Pons (tissue), 1 donor: ENCODE measurements around the gene SLC12A2.

Source experiments
- DNase-seq: peaks from one replicate; pipeline ENCODE4 v3.0.0-alpha.2; 2016; ENCODE audit warnings: low spot score

SLC12A2 gene

DNA sequence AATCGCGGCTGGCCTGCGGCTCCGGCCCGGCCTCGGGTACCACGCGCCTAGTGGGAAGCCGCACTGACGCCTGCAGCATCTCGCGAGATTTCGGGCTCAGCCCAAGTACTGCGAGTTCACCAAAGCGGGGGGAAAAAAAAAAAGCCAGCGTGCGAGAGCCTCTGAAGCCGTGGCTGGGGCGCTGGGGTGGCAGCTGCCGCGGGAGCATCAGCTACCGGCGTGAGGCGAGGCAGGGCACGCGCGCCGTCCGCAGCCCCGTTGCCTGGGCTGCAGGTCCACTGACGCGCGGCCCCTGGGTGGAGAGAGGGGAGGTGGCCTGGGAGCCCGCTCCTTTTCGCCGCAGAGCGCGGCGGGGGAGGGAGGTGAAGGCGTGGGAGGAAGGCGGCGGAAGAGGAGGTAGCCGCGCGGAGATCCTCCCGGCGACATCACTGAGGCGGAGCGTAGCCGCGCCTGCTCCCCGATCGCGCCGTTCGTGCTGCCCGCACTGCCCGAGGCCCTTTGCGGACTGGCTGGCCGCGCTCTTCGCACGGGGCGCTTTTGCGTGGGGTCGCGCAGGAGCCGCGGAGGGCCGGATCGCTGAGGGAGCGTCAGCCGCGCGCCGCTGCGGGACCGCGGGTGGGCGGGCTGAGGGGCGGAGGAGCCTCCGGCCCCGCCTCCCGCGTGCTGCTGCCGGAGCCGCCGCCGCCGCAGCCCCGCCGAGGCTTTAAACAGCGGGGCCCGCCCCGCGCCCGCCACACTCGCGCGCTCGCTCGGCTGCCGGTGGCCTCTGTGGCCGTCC, at the start of gene SLC12A2:
Gene SLC12A2 (plus strand): TSS at position 734 of the 778 bp plus-strand sequence. CDS start 189 bp downstream, outside the sequence.
- DNase-seq, result peak; percentile 89

- DNase-seq, result no peak
These were observed 47.9 kb upstream of the SLC12A2 start for GRCh38 chr5:128035689-128036088.

DNA sequence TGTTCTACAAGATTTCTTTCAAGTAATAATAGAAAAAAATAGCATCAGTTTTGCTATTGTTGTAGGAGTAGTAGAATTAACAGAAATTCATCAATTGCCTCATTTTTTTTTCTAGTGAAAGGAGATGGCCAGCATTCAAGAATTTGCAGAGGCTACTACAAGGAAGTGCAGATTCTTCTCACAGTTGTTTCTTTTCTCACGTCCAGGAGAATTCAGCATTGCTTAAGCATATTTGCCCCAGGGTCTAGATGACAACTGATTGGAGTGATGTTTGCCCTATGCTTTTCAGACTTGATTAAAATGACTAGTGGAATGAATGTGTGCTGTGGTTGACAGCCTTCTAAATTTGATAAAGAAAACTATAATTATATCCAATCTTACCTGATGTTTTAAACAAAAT, 46.6 kb upstream of the SLC12A2 start:
- DNase-seq, result no peak

DNA sequence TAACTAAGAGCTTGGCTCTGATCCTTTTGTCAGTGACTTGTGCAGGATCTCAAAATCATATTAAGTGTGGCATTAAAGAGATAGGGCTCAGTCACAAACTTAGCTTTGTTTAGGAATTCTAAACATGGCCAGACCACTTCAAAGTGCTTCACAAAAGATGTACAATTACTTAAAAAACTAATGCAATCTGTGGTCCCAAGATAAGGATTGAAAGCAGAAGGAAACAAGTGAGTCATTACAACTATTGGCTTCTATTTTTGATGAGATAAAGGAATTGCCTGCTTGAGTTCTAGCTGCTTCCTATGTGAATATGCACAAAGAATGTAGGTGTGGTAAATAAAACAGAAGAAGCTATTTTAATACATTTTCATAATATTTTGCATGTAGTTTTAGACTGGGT, 44.9 kb upstream of the SLC12A2 start:
- DNase-seq, result no peak

- DNase-seq, result no peak
These were observed 42.6 kb upstream of the SLC12A2 start for GRCh38 chr5:128040927-128041326.

- DNase-seq, result no peak
These were observed 30.8 kb upstream of the SLC12A2 start for GRCh38 chr5:128052780-128053179.

- no peak for DNase-seq
These were observed 30.1 kb upstream of the SLC12A2 start for GRCh38 chr5:128053291-128053954.

DNA sequence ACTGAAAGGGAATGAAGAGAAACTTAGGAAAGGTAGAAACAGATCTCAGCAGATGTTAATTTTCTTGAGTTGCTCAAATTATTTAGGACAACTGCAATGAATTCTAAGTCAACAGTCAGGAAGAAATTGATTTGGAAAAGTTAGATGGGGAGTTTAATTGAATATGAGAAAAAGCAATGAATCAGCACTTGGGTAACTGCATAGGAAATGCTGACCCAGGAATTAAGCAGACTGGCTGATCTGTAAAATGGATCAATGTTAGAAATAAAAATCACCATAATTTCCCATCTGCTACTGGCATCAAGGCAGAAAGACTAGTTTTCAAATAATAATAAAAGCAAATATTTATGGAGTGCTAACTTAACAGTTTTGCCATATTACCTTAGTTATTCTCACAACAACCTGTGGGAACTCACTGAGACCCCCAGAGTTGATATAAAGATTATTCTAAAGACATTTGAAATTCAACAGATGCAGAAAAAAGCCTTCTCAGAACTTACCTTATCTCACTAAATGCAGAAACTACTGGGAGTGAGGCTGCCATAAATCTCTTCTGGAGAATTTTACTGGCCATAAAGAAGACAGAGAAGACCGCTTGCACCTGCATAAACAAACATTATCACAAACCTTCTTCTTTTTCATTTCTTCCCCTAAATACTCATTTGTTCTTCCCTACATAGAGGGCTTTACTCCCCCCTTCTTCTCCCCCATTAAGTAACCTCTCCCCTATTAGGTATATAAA, 22.8 kb upstream of the SLC12A2 start:
- no peak for DNase-seq

GRCh38 chr5:128062172-128062746, 21.3 kb upstream of the SLC12A2 start:
- peak; percentile 20 for DNase-seq

DNA sequence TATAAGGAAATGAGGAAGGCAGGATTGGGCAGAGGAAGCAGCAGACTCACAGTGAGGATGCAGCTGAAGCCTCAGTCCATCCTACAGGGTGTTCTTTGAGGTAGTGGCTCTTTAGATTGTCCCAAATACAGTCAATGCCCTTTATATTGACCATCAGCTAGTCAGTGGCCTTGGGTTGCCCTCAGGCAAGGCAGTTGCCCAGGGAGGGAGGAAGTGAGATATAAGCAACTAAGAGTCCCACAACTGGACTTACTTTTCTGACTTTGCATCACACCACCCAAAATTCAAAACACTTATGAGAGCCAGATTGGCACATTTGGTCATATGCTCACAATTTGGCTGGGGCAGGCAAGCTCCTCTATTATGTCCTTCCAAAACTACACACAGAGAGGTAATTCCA, 9.4 kb upstream of the SLC12A2 start:
- DNase-seq, result no peak

DNA sequence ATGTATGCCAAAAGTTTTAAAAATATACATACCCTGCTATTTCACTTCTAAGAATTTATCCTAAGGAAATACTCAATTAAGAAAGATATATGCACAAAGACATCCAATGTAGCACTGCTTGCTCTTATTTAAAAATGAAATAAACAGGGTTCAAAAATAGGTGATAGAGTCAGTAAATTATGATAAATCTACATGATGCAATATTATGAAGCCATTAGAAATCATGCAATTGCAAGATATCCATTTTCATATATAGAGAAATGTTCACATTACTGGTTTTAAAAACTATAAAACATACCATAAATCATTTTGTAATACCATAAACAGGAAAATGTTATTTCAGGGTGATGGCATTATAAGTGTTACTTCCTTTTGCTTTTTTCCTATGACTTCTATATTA, 8.6 kb upstream of the SLC12A2 start:
- DNase-seq, result no peak

GRCh38 chr5:128077526-128077925, 6.0 kb upstream of the SLC12A2 start:
- DNase-seq, result no peak

- DNase-seq, result no peak
These were observed 2.3 kb upstream of the SLC12A2 start for GRCh38 chr5:128081111-128081851.

DNA sequence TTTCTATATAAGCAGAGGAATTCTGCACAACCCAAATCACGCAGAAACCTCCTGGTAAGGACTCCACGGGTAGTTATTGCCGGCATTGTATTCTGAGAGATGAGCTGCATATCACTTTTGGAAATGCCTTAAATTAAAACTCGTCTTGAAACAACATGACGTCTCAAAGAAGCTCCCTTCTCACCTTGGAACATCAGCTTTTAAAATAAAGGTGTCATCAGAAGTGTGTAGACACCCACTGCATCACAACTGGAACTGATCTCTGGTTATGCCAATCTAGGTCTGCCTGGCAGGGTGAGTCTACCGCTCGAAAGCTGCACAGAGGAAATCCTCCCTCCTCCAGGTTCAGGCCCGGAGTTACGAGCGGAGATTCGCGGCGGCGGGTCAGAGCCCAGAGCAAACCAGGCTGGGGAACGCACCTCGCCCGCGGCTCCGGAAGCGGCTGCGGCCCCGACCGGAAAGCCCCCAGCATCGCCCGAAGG, 974 bp upstream of the SLC12A2 start:
- no peak for DNase-seq

DNA sequence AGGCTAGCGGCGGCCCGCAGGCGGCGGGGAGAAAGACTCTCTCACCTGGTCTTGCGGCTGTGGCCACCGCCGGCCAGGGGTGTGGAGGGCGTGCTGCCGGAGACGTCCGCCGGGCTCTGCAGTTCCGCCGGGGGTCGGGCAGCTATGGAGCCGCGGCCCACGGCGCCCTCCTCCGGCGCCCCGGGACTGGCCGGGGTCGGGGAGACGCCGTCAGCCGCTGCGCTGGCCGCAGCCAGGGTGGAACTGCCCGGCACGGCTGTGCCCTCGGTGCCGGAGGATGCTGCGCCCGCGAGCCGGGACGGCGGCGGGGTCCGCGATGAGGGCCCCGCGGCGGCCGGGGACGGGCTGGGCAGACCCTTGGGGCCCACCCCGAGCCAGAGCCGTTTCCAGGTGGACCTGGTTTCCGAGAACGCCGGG, 253 bp downstream of the SLC12A2 start:
- DNase-seq, result no peak

DNA sequence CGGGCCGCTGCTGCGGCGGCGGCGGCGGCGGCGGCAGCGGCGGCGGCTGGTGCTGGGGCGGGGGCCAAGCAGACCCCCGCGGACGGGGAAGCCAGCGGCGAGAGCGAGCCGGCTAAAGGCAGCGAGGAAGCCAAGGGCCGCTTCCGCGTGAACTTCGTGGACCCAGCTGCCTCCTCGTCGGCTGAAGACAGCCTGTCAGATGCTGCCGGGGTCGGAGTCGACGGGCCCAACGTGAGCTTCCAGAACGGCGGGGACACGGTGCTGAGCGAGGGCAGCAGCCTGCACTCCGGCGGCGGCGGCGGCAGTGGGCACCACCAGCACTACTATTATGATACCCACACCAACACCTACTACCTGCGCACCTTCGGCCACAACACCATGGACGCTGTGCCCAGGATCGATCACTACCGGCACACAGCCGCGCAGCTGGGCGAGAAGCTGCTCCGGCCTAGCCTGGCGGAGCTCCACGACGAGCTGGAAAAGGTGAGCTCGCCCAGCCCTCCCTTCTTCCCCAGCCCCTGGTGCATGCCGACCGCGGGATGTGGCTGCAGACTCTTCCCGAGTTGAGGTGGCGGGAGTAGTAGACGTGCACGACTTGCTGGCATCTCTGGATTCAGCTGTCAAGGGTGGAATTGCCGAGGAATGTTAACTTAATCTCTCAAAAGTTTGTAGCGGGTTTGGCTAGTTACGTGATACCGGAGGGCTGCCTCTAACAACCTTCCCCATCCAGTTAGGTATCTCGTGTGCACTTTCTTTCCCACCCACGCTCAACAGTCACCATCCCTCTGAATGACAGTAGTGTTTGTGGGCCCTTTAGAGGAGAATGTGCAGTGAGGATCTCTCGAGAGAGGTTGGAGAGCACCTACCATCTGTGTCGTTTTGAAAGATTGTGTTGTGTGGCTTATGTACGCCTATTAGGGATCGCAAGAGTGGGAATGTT, 932 bp downstream of the SLC12A2 start:
- DNase-seq, result no peak

GRCh38 chr5:128085413-128085812, 1.8 kb downstream of the SLC12A2 start:
- DNase-seq, result no peak

DNA sequence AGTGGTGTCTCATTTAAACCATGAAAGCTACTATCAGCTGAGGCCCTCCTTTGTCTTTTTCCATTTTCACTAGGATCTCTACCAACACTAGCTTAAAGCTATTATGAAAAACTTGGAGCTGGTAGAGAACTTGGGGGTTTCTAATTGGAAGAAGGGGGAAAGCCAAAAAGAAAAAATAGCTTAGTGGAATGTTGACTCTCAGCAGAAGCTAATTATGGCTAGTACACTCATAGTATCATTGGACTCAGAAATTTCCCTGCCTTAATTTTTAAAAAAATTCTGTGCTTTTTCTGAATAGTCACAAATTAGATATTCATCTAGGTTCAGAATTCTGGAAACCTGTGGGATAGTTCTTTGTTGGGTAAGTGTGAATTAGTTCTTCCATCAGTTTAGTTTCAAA, 8.0 kb downstream of the SLC12A2 start:
- DNase-seq, result no peak

DNA sequence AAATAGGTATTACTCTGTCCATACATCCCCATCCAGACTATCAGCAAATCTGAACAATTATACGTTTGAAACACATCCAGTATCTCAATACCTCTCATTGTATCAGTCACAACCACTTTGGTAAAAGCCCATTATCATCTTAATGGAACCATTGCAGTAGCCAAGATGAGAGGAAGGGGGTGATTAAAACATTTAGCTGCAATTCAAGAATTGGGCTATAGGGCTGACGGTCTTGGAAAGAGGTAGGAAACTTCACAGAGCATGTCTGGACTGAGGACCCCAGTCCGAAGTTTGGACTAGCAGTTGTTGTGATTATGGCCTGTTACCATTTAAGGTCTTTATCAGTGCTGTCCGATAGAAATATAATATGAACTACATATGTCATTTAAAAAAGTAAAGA, 8.6 kb downstream of the SLC12A2 start:
- no peak for DNase-seq

- DNase-seq, result no peak
These were observed 9.8 kb downstream of the SLC12A2 start for GRCh38 chr5:128093368-128093767.

DNA sequence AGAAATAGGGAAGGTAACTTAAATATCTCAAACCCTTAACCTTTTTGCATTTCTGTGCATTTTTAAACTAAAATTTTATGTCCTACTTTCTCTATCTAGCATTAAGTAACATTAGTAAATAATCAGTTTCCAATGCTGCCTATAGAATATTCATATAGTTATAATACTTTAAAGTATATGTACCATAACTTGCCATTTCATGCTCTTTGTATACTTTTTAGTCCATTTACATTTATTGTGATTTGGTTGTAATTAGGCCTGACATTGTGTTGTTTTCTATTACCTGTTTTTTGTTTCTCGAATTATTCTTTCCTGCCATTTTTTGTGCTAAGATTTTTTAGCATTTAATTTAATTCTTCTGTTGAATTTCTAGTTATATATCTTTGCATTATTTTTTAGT, 13.7 kb downstream of the SLC12A2 start:
- no peak for DNase-seq
